Measurements from ENCODE around the gene NPBWR2.
A peak's percentile ranks its signal among the peaks of the same experiment; 100 is the strongest.

The NPBWR2 gene

GRCh38 chr20:64053841-64054661 lies 53.3 kb downstream of the NPBWR2 start:
- peak; percentile 44 for DNase-seq

Data from NCI-H2227 treated with DMSO at 0.1 percent for 48 hours (cell line).